ENCODE results near the gene FOLR1.
"Not testable (repeated sequence)": the region's sequence is repeated elsewhere in the genome, so short reads cannot be mapped to it uniquely, and the experiment has no call there.

FOLR1 gene

DNA sequence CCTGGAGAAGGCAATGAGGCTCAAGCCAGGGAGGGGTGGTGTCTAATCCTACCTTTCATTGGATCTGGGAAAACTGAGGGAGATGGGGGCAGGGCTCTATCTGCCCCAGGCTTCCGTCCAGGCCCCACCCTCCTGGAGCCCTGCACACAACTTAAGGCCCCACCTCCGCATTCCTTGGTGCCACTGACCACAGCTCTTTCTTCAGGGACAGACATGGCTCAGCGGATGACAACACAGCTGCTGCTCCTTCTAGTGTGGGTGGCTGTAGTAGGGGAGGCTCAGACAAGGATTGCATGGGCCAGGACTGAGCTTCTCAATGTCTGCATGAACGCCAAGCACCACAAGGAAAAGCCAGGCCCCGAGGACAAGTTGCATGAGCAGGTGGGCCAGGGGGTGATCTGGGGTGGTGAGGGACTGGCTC lies at the start of gene FOLR1:
Gene FOLR1, plus strand, starts transcription at position 180 of the 421 bp plus-strand sequence. Its CDS starts 34 bp downstream, at position 214.
- TF ChIP-seq ARNT (IDR thresholded peaks at IDR 0.05) (no peak), L3MBTL2 (conservative IDR thresholded peaks at IDR 0.05) (no peak), FOXM1 (IDR thresholded peaks at IDR 0.05; ENCODE audit: borderline replicate concordance) (no peak)
- ChIA-PET CTCF (interaction anchor here (1.4 kb wide), 1 partner anchor 9 kb away, joined by 5 read pairs; no protein-coding TSS in a partner anchor), POLR2A (no interaction called here)
- DNase-seq (ENCODE audit: extremely low spot score) = no peak

DNA sequence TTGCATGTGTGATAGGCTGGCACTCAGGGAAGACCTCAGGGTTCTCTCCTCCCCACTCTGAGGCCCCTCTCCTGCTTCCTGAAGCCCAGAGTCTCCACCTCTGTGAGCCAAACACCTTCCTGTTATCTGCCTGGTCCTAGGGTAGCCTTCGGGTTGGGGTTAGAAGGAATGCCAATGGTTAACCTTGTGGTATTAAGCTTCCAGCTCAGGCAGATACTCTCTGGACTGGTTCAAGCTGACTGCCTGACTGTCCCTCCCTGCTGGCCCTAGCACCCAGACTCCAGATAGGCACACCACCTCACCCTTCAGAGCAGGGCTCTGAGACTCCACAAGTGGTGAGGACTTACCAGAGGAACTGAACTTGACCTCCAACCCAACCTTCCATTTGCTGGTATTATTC lies 49.4 kb upstream of the FOLR1 start:
- CTCF ChIA-PET; DNase-seq (ENCODE audit: extremely low spot score): not testable (repeated sequence)
- POLR2A ChIA-PET = interaction anchor here (2.2 kb wide), 1 partner anchor 30 kb away, joined by 7 read pairs; the partner anchor contains the start of gene ANAPC15

DNA sequence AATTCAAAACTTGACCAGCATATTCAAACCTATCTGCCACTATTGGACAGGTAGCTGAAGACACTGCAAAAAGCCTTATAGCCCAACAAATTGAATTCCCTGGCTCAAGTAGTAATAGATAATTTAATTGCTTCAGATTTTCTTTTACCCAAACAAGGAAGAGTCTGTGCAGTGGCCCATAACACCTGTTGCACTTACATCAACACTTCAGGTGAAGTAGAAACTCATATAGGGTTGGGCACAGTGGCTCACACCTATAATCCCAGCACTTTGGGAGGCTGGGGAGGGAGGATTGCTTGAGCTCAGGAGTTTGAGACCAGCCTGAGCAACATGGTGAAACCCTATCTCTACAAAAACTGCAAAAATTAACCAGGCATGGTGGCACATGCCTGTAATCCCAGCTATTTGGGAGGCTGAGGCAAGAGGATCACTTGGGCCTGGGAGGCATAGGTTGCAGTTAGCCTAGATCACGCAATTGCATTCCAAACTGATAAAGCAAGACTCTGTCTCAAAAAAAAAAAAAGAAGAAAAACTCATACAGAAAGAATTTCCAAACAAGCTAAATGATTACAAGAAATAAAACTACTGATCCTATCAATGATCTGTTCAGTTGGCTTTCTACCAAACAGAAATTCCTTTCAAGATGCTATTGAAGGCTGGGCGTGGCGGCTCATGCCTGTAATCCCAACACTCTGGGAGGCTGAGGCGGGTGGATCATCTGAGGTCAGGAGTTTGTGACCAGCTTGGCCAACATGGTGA lies 47.0 kb upstream of the FOLR1 start:
- ChIA-PET POLR2A (interaction anchor here (2.2 kb wide), 1 partner anchor 32 kb away, joined by 7 read pairs; the partner anchor contains the start of gene ANAPC15), CTCF (interaction anchor here (0.6 to 2.1 kb wide), 6 partner anchors 9 to 119 kb away, joined by 3 to 16 read pairs (median 4); no protein-coding TSS in a partner anchor)
- DNase-seq (ENCODE audit: extremely low spot score) = no peak
- no peak for TF ChIP-seq BHLHE40 (IDR thresholded peaks at IDR 0.05; ENCODE audit: borderline replicate concordance)
- no peak for TF ChIP-seq ELF4 (IDR thresholded peaks at IDR 0.05)
- TF ChIP-seq HDGF (IDR thresholded peaks at IDR 0.05; ENCODE audit: borderline replicate concordance) = no peak
- no peak for TF ChIP-seq ZNF384 (IDR thresholded peaks at IDR 0.05)
- TF ChIP-seq FOXM1 (IDR thresholded peaks at IDR 0.05; ENCODE audit: borderline replicate concordance) = no peak
- TF ChIP-seq TARDBP (IDR thresholded peaks at IDR 0.05) = no peak
- TF ChIP-seq NFRKB (IDR thresholded peaks at IDR 0.05) = no peak
- TF ChIP-seq FOXA1 (IDR thresholded peaks at IDR 0.05) = no peak
- no peak for TF ChIP-seq LEF1 (IDR thresholded peaks at IDR 0.05; ENCODE audit: borderline replicate concordance)
- no peak for TF ChIP-seq FOXK2 (IDR thresholded peaks at IDR 0.05)
- no peak for TF ChIP-seq ARNT (IDR thresholded peaks at IDR 0.05)
- TF ChIP-seq L3MBTL2 (conservative IDR thresholded peaks at IDR 0.05) = no peak
- TF ChIP-seq PKNOX1 (IDR thresholded peaks at IDR 0.05) = no peak
- TF ChIP-seq SUZ12 (IDR thresholded peaks at IDR 0.05) = no peak
- TF ChIP-seq CTBP1 (IDR thresholded peaks at IDR 0.05; ENCODE audit: borderline replicate concordance) = no peak
- no peak for TF ChIP-seq SP1 (IDR thresholded peaks at IDR 0.05)

- DNase-seq (ENCODE audit: extremely low spot score) = no peak
- ChIA-PET POLR2A (no interaction called here), CTCF (no interaction called here)
- TF ChIP-seq FOXM1 (IDR thresholded peaks at IDR 0.05; ENCODE audit: borderline replicate concordance) = no peak
- no peak for TF ChIP-seq SP1 (IDR thresholded peaks at IDR 0.05)
- TF ChIP-seq L3MBTL2 (conservative IDR thresholded peaks at IDR 0.05) = no peak
Measured at GRCh38 chr11:72146625-72147024, 45.3 kb upstream of the FOLR1 start.

GRCh38 chr11:72150882-72151281 lies 41.1 kb upstream of the FOLR1 start:
- no peak for DNase-seq (ENCODE audit: extremely low spot score)
- ChIA-PET POLR2A (no interaction called here), CTCF (no interaction called here)
- TF ChIP-seq ELF4 (IDR thresholded peaks at IDR 0.05) = no peak
- no peak for TF ChIP-seq FOXK2 (IDR thresholded peaks at IDR 0.05)
- no peak for TF ChIP-seq LEF1 (IDR thresholded peaks at IDR 0.05; ENCODE audit: borderline replicate concordance)
- no peak for TF ChIP-seq L3MBTL2 (conservative IDR thresholded peaks at IDR 0.05)
- TF ChIP-seq FOXM1 (IDR thresholded peaks at IDR 0.05; ENCODE audit: borderline replicate concordance) = no peak
- no peak for TF ChIP-seq CTBP1 (IDR thresholded peaks at IDR 0.05; ENCODE audit: borderline replicate concordance)
- TF ChIP-seq PKNOX1 (IDR thresholded peaks at IDR 0.05) = no peak
- no peak for TF ChIP-seq FOXA1 (IDR thresholded peaks at IDR 0.05)
- TF ChIP-seq SUZ12 (IDR thresholded peaks at IDR 0.05) = no peak
- TF ChIP-seq ZNF384 (IDR thresholded peaks at IDR 0.05) = no peak
- no peak for TF ChIP-seq HDGF (IDR thresholded peaks at IDR 0.05; ENCODE audit: borderline replicate concordance)
- TF ChIP-seq ARNT (IDR thresholded peaks at IDR 0.05) = no peak
- no peak for TF ChIP-seq NFRKB (IDR thresholded peaks at IDR 0.05)
- TF ChIP-seq TARDBP (IDR thresholded peaks at IDR 0.05) = no peak

DNA sequence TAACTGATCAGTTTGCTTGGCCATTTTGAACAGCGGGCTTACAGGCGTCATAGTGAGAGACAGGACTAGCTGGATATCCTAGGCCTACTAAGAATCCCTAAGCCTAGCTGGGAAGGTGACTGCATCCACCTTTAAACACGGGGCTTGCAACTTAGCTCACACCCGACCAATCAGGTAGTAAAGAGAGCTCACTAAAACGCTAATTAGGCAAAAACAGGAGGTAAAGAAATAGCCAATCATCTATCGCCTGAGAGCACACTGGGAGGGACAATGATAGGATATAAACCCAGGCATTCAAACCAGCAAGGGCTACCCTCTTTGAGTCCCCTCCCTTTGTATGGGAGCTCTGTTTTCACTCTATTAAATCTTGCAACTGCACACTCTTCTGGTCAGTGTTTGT lies 38.1 kb upstream of the FOLR1 start:
- DNase-seq (ENCODE audit: extremely low spot score); POLR2A ChIA-PET: not testable (repeated sequence)
- CTCF ChIA-PET = interaction anchor here (0.7 to 0.9 kb wide), 2 partner anchors 9 to 26 kb away, joined by 3 read pairs; no protein-coding TSS in a partner anchor

- DNase-seq (ENCODE audit: extremely low spot score) = no peak
- POLR2A ChIA-PET = no interaction called here
- no peak for TF ChIP-seq SP1 (IDR thresholded peaks at IDR 0.05)
- no peak for TF ChIP-seq FOXM1 (IDR thresholded peaks at IDR 0.05; ENCODE audit: borderline replicate concordance)
- no peak for TF ChIP-seq TARDBP (IDR thresholded peaks at IDR 0.05)
- no peak for TF ChIP-seq HDGF (IDR thresholded peaks at IDR 0.05; ENCODE audit: borderline replicate concordance)
- no peak for TF ChIP-seq FOXK2 (IDR thresholded peaks at IDR 0.05)
- TF ChIP-seq SUZ12 (IDR thresholded peaks at IDR 0.05) = no peak
- no peak for TF ChIP-seq ELF4 (IDR thresholded peaks at IDR 0.05)
- no peak for TF ChIP-seq NFRKB (IDR thresholded peaks at IDR 0.05)
- CTCF ChIA-PET = no interaction called here
Measured at GRCh38 chr11:72154816-72155215, 37.1 kb upstream of the FOLR1 start.
